COLO668 (cell line): ENCODE results near the gene IFITM5.
"Not testable (repeated sequence)": the region's sequence is repeated elsewhere in the genome, so short reads cannot be mapped to it uniquely, and the experiment has no call there.

Experiments
- DNase-seq: peaks from one replicate; lab custom pipeline; 2025; ENCODE audit not compliant: unreplicated experiment; lab: John Stamatoyannopoulos, UW

The IFITM5 gene

DNA sequence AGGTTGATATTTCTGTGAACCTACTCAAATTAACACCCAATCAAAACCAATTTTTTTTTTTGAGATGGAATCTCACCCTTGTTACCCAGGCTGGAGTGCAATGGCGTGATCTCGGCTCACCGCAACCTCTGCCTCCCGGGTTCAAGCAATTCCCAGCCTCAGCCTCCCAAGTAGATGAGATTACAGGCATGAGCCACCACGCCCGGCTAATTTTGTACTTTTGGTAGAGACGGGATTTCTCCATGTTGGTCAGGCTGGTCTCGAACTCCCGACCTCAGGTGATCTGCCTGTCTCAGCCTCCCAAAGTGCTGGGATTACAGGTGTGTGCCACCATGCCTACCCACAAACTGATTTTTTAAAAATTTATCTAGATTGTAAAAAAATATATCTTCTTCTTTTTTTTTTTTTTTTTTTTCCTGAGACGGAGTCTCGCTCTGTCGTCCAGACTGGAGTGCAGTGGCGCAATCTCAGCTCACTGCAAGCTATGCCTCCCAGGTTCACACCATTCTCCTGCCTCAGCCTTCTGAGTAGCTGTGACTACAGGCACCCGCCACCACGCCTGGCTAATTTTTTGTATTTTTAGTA is 29.3 kb upstream of the IFITM5 start:
- DNase-seq: not testable (repeated sequence)

- no peak for DNase-seq
Observed at GRCh38 chr11:328012-328411, 28.7 kb upstream of the IFITM5 start.

GRCh38 chr11:327581-327923 is 28.2 kb upstream of the IFITM5 start:
- no peak for DNase-seq

DNA sequence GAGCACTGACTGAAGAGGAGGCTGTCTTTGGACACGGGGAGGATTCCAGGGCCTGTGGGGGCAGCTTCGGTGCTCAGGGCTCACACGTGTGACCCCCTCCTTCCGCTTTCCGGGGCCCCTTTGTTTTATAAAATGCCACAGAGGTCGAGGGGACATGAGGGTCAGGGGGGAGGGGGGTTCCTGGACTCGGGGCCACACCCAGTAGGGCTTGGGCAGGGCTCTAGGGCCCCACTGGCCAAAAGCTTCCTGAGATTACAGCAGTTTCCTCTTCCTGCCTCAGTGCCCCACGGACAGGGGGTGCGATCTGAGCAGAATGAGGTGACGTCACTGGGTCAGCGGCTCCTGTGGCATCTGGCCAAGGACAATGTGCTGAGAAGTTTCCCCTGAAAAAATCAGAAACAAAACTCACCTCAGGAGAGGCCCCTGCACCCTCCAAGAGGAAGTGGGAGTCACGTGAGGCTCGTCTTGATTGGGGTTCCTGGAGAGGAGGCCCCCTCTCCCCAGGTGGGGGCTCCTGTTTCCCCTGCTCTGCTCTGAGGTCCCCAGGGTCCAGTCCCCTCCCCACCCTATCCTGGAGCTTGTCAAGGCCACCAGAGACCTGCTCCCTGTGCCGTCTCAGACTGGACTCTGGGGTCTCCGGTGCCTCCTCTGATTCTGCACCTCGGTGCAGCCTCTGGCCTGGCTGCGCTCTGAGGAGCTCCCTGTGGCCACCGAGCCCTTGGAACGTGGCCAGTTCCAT is 27.7 kb upstream of the IFITM5 start:
- no peak for DNase-seq

DNA sequence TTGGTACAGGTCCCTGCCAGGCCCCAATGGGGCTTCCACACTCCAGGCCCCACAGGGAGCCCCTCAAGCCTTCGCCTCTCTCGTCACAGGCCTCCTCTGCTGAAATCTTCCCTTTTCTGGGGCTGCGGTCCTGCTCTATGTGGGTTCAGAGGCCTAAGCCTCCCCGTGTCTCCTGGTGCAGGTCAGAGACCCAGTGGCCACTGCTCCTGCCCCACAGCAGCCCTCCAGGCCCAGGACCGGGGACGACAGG is 27.2 kb upstream of the IFITM5 start:
- no peak for DNase-seq

DNA sequence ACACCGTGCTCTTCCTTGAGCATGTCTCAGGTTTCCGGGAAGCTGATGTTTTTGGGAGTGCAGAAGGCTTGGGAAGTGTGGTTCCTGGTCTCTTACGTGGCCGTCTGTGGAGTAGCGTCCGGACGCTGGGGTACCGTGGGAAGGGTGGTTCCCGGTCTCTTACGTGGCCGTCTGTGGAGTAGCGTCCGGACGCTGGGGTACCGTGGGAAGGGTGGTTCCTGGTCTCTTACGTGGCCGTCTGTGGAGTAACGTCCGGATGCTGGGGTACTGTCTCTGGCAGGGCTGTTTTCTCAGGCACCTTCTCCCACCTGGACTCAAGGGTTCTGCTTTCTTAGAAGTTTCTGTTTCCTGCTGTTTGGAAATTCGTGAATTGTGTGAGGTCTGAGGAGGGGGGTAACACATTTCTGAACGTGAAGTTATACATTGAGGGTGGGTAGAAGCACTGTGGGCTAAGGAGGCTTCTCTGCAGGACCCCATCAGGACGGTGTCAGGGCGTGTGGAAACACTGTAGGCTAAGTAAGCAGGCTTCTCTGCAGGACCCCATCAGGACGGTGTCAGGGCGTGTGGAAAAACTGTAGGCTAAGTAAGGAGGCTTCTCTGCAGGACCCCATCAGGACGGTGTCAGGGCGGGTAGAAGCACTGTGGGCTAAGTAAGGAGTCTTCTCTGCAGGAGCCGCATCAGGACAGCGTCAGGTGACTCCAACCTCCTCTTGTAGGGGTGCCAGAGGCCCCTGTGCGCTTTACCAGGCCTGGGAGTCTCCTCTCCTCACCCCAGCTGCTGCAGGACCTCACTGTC is 26.7 kb upstream of the IFITM5 start:
- DNase-seq: no peak

DNA sequence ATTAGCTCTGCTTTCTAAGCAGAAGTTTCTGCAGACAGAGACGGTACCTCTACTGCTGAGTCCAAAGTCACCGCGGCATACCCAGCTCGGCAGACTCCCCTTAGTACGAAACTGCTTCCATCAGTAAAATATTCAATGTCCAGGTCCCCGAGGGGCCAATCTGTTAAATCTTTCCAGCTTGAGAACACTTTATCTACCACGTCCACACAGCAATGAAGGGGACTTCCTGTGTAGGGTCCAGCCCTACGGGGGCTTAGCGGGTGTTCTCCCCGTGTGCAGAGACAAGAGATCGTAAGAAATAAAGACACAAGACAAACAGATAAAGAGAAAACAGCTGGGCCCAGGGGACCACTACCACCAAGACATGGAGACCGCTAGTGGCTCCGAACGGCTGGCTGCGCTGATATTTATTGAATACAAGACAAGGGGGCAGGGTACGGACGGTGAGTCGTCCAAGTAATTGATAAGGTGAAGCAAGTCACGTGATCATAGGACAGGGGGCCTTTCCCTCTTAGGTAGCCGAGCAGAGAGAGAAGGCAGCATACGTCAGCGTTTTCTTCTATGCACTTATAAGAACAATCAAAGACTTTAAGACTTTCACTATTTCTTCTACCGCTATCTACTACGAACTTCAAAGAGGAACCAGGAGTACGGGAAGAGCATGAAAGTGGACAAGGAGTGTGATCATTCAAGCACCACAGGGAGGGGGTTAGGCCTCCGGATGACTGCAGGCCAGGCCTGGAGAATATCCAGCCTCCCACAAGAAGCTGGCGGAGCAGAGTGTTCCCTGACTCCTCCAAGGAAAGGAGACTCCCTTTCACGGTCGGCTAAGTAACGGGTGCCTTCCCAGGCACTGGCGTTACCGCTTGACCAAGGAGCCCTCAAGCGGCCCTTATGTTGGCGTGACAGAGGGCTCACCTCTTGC is 25.5 kb upstream of the IFITM5 start:
- DNase-seq: not testable (repeated sequence)

GRCh38 chr11:324156-324555 is 24.8 kb upstream of the IFITM5 start:
- no peak for DNase-seq

- DNase-seq: not testable (repeated sequence)
Observed at GRCh38 chr11:319888-320273, 20.6 kb upstream of the IFITM5 start.

GRCh38 chr11:319121-319887 is 20.0 kb upstream of the IFITM5 start:
- not testable (repeated sequence) for DNase-seq

GRCh38 chr11:318405-319120 is 19.2 kb upstream of the IFITM5 start:
- not testable (repeated sequence) for DNase-seq

GRCh38 chr11:317668-318404 is 18.5 kb upstream of the IFITM5 start:
- DNase-seq: not testable (repeated sequence)

- no peak for DNase-seq
Observed at GRCh38 chr11:316891-317301, 17.6 kb upstream of the IFITM5 start.

DNA sequence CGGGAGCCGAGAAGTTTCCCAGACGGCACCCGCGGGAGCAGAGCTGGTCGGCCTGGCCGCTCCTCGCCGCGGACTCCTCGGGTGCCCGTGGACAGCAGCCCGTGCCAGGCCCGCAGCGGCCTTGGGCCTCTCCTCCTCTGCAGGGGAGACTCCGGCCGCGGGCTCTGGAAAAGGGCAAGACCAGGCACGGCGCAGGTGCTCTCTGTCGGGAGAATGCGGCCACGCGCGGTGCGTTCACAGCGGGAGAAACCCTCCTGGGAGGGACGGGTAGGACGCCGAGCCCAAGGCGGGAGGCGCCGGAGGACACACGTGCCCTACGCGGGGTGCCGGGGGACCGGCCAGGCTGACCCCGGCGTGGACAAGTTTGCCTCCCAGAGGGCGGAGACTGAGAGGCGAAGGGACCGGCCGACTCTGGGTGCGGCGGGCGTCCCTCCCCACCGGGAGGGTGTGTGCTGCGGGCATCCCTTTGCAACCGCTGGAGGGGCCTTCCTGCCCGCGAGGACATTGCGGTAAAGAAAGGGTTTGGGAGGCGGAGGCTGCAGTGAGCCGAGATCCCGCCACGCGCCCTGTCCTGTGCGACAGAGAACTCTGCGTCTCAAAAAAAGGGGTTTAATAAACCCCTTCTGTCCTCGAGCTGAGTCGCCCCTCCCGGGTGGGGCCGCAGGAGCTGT is 16.8 kb upstream of the IFITM5 start:
- no peak for DNase-seq

DNA sequence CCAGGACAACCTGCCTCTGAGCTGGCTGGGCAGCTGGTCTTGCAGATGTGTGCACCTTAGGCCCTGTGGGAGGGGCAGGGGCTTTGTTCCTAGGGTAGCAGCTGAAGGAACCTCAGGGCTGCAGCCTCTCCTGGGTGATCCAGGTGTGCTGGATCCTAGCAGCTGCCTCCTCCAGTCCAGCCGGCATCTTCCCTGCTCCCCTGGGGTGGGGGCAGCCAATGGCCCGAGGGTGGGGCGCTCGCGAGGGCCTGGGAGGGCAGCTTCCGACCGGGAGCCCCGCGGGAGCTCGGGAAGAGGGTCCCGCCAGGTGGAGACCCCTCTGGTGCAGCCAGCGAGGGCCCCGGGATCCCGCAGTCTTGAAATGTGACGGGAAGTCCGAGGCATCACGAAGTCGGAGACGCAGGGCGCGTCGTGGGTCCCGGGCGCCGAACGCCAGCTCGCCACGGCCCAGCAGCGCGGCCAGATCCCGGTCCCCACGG is 16.2 kb upstream of the IFITM5 start:
- DNase-seq: no peak

GRCh38 chr11:315051-315481 is 15.7 kb upstream of the IFITM5 start:
- DNase-seq: no peak

GRCh38 chr11:314554-314875 is 15.2 kb upstream of the IFITM5 start:
- not testable (repeated sequence) for DNase-seq

GRCh38 chr11:313787-314553 is 14.6 kb upstream of the IFITM5 start, which contains the start of gene IFITM1:
IFITM1 (plus strand) TSS chr11:314040; CDS start chr11:314171, 131 bp downstream.
- no peak for DNase-seq
